Stimulated activated CD8-positive, alpha-beta memory T cell treated with anti-CD3 and anti-CD28 coated beads, Interleukin-4, amount 100 ng/mL, for 1 hour (primary cell): Measurements from ENCODE around the gene IFT43.
"Not testable (repeated sequence)": the region's sequence is repeated elsewhere in the genome, so short reads cannot be mapped to it uniquely, and the experiment has no call there.

Experiments used
- DNase-seq, 2 donors: peaks; one replicate each; pipeline ENCODE4 v3.0.0-alpha.2; 2020; ENCODE audit warnings: low read depth in 2 of 2, low spot score in 1 of 2

Gene IFT43

DNA sequence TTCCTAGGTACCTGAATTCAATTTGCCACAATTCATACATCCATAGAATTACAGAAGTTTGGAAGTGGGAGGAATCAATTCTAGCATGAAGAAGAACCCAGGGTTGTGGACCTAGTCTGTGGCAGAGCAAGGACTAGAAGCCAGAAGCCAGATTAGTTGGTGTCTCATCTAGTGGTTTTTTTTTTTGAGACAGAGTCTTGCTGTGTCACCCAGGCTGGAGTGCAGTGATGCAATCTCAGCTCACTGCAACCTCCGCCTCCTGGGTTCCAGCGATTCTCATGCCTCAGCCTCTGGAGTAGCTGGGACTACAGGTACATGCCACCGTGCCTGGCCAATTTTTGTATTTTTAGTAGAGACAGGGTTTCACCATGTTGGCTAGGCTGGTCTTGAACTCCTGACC, 24.1 kb downstream of the IFT43 start:
- DNase-seq = not testable (repeated sequence)

DNA sequence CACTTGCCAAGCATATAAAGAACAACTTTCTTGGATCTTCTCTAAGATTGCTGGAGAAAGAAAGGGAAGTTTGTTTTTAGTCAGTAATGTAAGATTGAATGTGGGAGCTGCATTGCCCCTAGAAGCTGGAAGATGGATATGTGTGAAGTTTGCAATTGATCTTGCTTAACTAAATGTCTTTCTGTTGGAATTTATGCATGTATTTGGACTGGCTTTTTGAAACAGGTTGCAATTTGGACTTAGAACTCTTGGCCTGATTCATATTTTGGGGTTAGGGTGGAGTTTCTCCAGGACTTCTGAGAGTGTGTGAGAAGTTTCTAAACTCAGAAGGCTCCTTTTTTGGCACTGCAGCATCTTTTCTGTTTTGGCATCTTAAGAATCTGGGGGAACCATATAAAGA, 26.4 kb downstream of the IFT43 start:
- no peak for DNase-seq

DNA sequence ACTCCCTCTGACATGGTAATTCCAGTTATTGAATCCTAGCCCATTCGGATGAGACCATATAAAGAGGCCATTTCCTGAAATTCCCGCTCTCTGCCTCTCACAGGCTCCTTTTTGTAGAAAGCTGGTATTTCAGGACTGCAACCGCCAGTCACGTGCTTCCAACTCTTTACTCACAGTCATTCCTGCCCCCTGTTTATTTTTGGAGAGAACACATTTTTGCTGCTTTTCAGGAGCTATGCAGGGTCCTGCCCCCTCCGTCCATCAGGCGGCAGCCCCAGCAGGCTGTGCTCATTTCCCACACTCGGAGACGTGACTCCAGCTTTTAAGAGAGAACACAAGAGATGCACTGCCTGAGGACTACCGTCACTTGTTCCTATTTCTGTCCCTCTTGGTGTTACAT, 26.8 kb downstream of the IFT43 start:
- DNase-seq = no peak

DNA sequence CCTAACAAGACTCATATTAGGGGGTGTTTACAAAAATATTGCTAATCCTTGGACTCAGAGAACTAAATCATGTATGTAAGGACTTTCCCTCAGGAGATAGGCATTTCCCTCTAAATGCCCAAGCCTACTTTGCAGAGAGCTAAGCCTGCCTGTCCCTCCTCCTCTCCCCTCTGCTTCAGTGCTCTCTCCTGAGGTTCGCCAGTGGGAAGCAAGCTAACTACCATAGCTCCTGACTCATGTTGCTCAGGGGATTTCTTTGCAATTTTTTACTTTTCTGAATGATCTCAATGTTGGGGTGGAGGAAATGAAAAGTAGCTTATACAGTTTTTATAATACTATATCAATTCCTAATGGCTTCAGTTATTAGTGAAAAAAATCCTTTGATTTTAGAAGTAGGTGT, 29.6 kb downstream of the IFT43 start:
- no peak for DNase-seq

DNA sequence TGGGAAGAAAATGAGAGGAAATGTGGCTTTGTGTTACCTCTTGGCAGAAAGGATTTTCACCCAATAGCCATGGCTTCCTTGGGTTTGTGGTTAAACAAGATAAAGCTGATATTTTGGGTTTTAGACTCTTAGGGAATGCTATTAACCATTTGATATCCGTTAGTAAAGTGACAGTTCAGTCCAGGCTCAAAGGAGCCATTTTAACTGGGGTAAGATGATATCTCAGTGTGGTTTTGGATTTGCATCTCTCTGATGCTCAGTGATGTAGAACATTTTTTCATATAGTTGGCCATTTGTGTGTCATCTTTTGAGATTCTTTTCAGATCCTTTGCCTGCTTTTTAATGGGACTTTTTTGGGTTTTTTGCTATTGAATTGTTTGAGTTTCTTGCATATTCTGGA, 30.1 kb downstream of the IFT43 start:
- DNase-seq = no peak

DNA sequence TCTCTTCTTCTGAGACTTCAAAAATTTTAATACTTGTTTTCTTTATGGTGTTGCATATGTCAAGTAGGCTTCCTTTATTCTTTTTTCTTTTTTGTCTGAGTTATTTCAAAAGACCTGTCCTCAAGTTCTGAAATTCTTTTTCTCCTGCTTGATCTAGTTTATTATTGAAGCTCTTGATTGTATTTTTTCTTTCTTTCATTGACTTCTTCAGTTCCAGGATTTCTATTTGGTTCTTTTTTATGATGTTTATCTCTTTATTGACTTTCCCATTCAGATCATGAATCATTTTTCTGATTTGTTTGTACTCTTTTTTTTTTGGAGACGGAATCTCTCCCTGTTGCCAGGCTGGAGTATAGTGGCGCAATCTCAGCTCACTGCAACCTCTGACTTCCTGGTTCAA, 34.1 kb downstream of the IFT43 start:
- DNase-seq = no peak

DNA sequence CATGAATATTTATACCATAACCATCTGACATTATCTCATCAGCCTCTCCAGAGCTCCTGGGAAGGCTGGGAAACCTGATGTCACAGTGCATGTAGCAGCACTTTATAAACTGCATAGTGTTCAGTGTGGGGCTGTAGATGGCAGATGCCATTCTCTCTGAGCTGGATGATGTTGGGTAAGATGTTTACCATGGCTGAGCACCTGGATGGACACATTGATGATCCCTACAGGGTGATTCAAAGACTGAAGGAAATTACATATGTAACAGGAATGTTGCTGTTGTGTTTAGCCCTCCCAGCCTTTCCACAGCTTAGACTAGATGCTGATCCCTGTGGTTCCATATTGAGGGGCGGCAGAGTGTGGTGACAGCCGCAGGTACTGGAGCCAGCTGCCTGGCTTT, 37.4 kb downstream of the IFT43 start:
- DNase-seq = no peak

DNA sequence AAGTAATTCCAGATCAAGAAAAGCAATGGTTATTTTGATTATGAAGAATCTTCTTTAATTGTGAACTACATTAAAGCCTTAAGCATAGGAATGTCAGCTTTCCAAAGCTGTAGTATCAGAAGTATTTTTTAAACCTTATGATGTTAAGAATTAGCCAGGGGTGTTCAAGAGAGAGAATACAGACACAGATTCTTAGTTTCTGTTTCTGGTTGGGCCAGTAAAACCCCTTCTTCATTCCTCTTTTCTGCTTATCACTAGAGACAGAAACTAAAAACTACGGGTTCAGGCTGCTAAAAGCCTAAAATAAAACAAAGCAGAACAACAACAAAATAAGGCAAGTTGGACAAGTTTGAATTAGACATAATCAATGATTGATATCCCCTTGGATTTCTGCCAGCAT, 38.2 kb downstream of the IFT43 start:
- DNase-seq = no peak

DNA sequence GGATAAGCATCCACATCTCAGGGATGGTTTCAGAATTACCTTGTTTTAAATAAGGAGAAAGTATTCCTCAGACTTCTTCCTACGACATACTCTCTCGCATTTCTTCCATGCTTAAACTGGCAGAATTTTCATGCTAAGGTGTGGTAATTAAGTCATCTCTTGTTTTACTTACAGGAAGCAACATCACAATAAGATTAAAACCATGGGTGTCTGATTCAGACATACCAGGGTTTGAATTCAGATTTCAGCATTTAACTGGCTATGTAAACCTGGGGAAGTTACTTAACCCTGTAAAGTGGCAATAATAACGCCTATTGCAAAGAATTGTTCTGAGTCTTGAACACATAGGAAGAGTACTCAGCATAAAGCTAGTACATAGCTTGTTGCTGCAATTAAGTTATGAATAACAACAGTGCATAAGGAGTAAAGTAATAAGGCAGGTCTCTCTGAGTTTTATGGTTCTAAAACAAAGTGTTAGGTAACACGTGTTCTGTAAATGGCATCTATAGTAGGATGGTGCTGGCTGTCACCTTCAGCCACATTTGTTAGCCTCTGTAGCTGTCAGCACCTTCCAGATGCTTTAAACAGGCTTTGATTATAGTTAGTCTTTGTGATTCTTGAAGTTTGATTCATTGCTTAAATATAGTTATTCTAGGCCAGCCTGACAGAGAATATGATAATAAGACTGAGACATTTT, 38.8 kb downstream of the IFT43 start:
- no peak for DNase-seq

DNA sequence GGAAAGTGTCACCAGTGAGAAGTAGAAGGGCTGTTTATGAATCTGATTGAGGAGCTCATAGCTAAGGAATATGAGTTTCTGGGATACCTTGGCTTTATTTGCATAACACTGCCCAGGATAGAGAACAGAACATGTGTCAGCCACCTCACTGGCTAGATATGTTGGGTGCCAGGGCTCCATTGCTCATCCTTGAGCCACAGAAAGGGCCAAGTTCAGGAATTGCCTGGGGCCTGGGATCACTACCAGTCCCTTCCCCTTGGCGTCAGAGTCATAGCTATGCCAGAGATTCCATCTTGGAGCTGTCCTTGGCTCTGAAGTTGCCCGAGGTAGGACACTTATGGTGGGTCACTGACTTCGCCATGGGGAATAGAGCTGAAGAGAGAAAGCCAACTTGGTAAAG, 49.0 kb downstream of the IFT43 start:
- no peak for DNase-seq

DNA sequence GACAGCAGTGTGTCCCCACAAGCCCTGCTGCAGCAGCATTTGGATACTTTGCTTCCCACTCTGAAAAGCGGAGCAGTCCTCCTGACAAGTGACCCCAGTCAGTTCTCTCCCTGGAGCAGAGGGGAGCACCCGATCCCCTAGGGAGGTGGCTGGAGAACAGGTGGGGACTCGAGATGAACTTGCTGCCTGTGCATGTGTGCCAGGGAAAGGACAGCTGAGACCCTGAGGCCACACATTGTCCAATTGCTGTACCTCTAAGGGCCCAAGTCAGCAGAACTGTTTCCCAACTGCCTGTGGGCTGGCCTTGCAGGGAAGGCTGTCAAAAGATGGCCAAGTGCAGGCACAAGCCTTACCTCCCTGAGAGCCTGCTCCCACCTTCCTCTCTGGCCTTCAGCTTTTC, 55.1 kb downstream of the IFT43 start:
- no peak for DNase-seq

DNA sequence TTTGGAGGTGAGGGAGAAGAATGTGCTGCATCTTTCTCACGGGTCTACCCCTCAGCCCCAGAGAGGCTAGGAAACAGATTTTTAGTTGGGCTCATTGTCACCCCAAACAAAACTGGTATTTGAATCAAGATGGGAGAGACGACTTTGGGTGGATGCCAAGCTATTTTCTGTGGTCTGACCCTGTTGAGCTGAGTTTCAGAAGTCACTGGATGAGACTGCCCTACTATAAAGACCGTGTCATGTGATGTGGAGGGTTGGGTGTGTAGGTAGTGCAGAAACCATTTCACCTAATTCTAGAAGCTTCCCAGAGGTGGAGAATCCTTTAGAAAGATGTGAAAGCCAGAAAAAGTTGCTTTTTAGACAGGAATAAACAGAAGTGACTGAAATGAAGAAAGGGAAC, 60.2 kb downstream of the IFT43 start:
- DNase-seq = no peak

DNA sequence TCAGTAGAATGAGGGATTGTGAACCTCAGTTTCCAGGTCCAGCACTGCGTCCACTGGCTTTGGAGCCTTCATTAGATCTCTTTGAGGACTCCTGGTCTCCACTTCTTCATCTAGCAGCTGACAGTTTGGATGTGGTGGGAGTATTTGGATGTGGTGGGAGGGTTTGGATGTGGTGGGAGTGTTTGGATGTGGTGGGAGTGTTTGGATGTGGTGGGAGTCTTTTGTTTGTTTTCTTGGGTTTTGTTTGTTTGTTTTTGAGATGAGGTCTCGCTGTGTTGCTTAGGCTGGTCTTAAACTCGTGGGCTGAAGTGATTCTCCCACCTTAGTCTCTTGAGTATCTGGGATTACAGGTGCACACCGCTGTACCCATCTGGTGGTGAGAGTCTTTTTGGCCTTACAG, 64.7 kb downstream of the IFT43 start:
- no peak for DNase-seq

DNA sequence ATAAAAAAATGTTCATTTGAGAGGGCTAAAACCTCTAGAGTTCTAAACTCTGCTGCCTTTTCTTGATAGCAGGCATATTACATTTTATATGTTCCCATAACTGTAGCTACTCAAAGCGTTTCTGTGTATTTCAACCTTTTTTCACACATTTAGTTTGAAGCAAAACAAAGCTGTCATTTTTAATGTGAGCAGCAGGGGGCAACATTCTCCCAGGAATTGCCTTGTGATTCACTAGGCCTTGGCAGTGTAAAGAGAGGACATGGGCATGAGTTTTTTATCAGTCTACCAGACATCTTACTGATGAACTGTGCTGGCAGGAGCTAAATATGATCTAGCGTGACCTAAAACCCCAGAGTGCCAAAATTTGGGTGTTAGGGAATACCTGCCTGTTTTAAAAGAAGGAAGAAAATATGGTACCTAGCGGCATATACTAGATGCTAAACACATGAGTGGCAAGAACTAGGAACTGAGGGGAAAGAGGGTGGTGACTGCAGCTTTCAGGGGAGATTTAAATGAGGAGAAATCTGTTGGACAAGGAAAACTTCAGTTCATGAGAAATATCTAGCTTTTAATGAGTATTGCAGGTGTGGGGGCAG, 65.3 kb downstream of the IFT43 start:
- peak; percentile 11 to 28 for DNase-seq

DNA sequence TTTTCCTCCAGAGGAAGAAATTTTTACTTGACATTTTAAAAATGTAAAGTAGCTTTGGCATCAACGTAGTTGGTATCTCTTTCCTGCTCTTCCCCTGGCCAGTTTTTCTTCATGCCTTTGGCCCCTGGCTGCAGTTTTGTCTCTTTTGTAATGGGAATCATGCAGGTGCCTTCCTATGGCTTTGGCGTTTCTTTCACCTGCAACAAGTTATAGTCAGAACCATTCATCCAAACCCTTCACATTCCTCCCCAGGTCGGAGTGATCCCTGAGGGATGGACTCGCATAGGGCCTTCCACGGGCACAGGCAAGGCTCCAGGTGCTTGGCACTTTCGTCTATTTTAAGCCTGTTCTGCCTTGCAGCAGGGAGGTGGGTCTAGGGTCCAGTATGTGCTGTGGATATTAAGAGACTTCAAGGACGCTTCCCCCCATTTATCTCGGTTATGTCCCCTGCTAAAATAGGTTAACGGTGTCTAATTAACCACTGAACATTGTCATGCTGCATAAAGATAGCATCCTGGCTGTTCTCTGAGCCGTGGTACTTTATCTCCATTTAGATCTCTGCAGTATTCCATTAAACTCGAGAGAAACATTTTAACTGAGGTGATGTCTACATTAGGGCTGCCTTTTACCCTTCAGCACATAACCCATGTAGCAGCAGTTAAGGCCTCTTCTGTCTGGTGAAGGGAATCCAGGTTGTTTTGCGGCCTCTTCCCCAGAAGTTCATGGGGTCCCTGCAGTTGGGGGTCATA, 66.3 kb downstream of the IFT43 start:
- no peak for DNase-seq

DNA sequence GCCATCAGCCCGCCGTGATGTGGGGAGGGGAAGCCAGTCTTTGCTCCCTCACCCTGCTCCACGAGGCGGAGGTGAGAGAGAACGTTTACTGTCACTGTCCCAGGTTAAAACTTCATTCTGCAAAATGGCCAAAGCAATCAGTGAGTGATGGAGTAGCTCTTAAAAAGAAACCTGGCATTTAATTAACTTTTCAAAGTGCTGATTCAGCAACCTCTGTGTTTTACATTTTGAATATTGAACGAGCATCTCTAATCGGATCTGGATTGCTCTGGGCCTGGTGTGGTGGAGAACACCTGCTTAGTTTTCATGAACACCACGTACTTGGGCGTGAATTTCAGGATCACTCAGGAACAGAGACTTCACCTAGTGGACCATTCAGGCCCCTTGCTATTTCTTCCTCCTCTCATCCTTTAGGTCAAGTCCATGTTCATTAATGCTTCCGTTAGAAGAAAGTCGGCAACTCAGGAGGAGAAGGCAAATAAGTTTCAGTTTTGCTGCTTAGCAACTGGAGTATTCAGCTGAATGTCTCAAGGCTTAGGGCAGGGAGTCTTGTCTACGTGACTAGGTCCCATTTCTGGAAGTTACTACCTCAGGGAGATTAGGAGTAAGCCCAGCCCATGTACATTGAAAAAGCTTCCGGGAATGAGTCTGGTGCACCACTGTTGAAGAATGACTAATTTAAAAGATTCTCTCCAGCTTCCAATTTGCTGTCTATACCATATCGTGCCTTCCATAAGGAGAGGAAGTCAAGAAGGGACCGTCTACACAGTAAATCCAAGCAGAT, 68.2 kb downstream of the IFT43 start:
- no peak for DNase-seq

DNA sequence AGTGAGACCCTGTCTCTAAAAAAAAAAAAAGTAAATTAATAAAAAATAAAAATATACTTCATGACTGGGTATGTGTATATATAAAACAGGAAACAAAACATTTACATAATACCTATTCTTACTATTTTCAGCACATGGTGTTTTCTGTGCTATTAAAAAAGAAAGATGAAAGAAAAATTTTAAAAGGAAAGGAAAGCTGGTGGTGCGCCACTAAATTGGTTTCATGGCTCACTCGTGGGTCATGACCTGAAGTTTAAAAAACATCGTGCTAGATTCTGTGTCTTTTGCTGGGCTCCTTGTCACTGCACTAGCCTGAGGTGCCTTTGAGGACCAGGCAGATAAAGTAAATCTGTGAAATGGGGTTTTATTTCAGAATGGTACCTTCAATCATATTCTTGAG, 69.8 kb downstream of the IFT43 start:
- no peak for DNase-seq

DNA sequence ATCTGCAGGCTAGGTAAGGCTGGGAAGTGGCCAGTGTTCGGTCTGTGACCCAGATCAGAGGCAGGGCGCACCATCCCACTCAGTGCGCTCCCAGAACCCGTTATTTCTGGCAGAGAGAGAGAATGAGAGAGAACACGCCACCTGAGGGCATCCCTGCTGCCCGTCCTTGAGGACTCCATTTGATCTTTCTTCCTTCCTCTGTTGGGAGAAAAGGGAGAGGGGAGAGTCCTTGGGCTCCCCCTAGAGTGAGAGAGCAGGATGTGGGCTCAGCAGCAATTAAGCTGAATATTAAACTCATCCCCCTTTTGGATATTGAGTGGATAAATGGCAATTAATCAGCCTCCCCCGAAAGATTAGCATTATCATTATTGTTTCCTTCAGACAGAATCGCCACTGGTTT, 70.6 kb downstream of the IFT43 start:
- DNase-seq = no peak

DNA sequence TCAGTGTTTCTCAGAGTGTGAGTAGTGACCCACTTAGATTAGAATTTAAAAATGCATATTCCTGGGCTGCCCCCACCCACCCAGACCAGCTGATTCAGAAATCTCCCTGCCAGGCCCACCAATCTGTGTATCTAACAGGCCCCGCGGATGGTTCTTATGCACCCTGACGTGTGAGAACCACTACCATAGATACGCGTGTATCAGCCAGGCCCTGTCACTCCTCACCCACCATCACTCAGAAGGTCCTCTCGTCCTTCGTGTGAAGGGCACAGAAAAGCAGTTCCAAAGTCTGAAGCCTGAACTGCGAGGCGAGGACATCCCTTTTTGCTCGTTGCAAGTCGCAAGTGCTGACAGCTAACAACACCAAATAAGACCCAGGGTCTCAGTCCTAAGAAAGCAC, 72.4 kb downstream of the IFT43 start:
- no peak for DNase-seq

DNA sequence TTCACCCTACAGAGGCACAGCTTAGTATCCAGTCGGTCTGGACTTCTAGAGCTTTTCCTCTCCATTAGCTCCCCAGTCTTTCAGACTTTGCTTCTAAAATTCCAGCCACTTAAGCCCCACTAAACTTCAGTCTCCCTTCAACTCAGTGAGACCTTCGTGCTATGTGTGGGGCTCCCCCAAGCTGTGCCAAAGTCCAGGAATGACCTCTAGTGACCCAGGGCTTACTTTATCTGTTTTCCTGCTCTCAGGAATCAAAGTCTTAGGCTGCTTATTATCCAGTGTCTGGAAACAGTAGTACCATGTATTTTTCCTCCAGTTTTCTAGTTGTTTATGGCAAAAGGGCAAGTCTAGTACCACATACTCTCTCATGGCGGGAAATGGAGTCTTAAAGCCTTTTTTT, 77.8 kb downstream of the IFT43 start:
- DNase-seq = no peak

DNA sequence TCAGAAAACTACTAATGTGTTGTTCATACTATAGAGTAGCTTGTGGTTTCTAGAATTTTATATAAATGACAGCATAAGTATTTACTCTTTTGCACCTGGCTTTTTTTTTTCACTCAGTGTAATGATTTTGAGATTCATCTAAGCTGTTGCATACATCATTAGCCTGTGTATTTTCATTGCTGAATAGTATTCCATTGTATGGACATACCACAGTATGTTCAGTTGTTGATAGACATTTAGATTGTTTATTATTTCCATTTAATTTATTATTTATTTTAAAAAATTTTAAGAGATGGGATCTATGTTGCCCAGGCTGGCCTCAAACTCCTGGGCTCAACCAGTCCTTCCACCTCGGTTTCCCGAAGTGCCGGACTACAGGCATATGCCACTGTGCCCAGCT, 80.0 kb downstream of the IFT43 start:
- no peak for DNase-seq

DNA sequence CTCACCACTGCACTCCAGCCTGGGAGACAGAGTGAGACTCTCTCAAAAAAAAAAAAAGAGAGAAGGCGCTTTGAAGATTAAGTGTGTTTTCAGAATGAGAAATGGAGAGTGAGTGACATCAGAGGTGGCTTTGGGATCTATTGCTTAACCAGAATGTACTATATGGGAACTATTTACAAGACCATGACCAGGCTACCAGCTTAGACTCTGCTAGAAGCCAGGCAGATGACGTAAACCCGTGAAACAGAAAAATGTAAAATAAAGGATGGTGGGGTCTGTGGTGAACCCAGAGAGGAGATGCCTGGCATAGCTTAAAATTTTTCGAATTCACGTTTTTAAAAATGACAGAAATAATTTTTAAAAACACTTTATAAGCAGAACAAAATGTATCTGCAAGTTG, 82.0 kb downstream of the IFT43 start:
- DNase-seq = no peak
